Measurements from ENCODE around the gene CFAP53.

CFAP53 gene

DNA sequence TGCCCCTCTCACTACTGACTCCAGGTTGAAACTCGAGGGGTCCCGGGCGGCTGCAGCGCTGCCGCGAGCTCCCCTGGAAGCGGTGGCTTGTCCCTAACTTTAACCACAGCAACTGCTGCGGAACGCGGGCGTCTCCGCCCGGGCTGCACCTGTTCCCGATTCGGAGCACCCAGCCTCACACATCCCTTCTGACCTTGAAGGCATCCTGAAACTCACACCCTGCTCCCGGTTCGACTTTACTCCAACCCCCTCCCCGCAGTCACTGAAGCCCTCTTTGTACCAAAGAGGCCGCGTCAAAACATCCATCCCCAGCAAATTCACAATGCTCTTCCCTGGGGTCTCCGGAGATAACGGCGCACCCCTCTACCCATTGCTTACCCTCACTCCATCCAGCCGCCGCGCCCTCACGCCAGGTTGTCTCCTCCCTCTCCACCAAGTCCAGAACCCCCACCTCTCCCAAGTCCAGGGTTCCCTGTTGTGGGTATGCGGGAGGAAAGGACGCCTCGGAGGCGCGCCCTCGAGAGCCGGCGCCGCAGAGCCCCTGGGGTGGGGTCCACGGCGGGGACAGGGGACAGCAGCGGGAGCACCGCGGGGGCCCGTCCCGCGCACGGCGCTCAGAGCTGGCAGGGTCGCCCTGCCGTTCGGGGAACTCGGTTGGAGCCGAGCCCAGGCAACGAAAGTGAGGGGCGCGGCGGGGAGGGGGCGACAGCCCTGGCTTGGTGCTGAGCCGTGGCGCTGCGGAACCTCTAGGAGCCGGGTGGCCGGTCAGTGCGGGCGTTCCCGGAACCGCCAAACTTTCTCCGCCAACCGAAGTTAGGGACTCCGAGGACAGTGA, 72.3 kb downstream of the CFAP53 start:
- no peak for DNase-seq

GRCh38 chr18:50192995-50193795, 73.1 kb downstream of the CFAP53 start:
- no peak for DNase-seq

GRCh38 chr18:50190926-50191325, 75.4 kb downstream of the CFAP53 start:
- DNase-seq, result no peak

DNA sequence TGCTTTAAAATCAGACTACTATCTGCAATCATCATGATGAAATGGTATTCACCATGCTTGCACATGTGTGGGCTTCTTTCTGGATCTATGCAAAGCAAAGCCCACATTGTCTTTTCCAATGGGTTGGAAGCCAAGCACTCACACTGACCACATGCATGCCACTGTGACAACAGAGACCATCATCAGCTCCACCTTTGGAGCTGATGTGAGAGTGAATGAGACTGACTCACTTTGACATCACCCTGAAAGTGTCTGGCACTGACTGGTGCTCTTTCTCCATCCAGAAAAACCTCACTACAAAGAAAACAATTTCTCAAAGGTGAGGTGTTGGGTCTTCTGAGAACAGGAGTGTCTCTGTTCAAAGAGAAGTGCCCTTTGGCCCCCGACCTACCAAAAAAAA, 76.1 kb downstream of the CFAP53 start:
- DNase-seq, result no peak

- no peak for DNase-seq
Measured at GRCh38 chr18:50189160-50189559, 77.1 kb downstream of the CFAP53 start.

DNA sequence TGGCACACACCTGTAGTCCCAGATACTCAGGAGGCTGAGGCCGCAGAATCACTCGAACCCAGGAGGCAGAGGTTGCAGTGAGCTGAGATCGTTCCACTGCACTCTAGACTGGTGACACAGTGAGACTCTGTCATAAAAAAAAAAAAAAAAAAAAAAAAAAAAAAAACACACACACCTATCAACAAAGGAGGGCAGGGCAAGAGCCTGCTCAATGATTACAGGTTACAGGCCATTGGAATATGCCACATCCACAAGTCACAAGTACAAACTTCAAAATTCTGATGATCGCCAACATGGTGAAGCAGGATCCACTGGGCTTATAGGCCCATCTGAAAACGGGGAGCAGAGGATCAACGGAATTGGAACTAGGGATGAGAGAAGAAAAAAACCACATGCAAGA, 77.6 kb downstream of the CFAP53 start:
- no peak for DNase-seq

DNA sequence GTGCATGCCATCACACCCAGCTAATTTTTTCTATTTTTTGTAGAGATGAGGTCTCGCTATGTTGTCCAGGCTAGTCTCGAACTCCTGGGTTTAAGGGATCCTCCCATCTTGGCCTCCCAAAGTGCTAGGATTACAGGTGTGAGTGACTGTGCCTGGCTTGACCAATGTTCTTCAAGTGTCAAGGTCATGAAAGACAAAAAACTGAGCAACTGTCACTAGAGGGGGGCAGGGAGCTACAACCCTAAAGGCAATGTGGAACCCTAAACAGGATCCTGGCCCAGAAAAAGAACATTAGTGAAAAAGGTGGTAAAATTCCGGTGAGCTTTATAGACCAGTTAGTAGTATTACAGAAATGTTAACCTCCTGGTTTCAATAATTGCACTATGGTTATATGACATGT, 78.6 kb downstream of the CFAP53 start:
- DNase-seq, result no peak

- DNase-seq, result no peak
Measured at GRCh38 chr18:50186385-50186784, 79.9 kb downstream of the CFAP53 start.

DNA sequence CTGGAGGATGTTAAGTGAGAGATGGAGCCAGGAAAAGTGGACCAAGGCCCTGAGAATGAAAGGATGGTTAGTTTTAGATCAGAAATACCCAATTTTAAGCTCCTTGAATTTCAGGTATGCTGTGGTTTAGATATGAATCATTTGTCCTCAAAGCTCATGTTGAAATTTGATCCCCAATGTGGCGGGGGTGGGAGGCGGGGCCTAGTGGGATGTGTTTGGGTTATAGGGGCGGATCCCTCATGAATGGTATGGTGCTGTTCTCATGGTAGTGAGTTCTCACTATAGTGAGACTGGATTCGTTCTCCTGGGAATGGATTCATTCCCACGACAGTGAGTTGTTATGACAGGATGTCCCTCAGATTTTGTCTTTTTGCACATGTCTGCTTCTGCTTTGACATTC, 82.7 kb downstream of the CFAP53 start:
- no peak for DNase-seq

DNA sequence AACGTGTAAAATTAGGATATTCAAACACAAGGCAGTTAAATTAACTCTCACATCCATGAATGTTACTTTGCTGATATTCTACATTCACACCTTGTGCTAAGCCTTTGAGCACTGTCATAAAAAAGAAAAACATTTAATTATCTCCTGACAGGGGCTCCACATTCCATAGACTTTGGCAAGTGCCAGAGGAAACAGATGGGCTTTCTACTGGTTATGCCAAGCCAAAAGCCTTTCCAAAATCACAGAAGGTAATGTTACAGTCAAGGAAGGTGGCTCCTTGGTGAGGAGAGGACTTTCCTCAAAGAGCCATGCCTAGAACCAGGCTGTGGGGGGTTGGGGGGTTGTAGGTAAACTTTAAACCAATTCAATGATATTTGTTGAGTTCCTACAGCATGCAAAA, 83.8 kb downstream of the CFAP53 start:
- no peak for DNase-seq

GRCh38 chr18:50181590-50181989, 84.7 kb downstream of the CFAP53 start:
- DNase-seq, result no peak

DNA sequence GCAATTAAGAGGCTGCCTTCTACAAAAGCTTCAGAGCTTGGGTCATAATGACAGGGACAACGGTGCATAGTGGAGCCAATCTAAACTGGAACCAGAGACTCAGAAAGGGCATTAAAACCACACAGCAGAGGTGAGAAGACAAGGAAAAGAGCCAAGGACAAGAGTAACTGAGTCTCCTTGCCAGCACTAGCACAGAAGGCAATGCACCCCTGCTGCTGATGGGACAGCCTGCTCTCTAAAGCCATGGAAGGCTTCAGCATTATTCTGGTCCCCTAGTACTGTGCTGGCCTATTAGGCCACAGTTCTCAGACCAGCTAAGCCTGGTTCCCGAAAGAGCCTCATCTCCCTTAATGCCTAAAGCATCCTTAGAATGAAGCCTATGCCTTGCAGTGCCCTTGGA, 86.8 kb downstream of the CFAP53 start:
- DNase-seq, result no peak

GRCh38 chr18:50177294-50177992, 88.9 kb downstream of the CFAP53 start:
- no peak for DNase-seq

Data from CD4-positive, alpha-beta T cell treated with Interleukin-6 for 4 hours (primary cell).